Ramos (cell line): ENCODE data around the gene HOXA3.

Experiments used
- in situ Hi-C: fragments of 300-500 bp; cut with MboI; formaldehyde crosslinking; loops from one replicate; pipeline ENCODE4 v1.14.3; 2022; ENCODE audit warnings: low sequenced_read_pairs; ENCODE audit not compliant: unreplicated experiment

The HOXA3 gene

DNA sequence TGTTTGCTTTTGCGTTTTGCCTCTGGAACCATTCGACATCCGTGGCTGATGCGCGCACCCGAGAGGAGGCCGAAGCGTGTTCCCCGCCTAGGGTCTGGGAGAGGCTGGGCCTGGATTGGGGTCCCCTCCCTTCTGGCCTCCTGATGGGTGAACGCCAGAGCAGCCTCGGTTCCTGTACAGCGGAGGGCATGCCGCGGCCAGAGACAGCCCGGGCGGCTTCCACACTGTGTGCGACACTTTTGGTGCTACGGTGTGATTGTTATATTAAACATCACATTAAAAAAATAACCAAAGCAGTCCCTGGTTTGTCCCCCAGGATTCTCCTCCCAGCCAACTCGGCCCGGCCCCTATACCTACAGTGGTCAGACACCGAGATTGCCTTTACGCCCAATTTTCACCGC is 7.8 kb upstream of the HOXA3 start:
- in situ Hi-C loops, result loop anchor here (25.0 kb wide), 2 partner anchors 1098 to 1273 kb away; no protein-coding TSS in a partner anchor

DNA sequence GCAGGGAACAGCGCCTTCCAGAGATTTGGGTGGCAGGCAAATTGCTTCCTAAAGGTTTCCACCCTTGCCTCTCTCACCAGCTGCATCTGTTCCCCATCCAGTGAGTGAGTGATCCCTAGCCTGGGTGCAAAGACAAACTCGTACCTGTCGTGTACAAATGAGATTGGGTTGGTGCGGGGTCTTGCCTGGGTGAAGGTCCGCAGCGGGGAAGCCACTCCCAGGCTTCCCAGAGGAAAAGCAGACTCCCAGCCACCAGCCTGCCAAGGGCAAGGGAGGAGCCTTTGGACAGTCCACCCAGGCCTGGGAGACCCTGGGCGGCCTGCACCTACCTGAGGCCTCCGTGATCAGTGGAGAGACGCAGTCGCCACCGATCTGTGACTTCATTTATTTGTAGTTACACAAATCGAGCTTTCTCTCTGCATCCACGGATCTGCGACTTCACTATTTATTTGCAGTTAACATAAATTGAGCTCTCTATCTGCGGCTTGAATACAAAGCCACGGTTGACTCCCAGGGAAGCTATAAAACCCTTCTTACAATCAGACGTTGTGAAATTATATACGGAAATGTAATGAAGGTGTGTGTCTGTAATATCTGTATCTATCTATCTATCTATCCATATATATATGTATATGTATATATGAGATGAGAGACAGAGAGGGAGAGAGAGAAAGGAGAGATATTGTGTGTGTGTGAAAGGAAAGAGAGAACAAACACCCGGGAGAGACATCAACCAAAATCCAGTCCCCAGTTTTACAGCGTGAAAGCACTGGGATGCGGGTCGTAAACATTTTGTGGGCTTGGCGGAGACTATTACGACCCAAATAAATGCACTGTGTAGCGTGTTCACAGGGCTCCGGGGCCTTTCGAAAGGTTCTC is 7.1 kb upstream of the HOXA3 start:
- in situ Hi-C loops, result loop anchor here (10.0 to 25.0 kb wide), 4 partner anchors 485 to 1272 kb away; no protein-coding TSS in a partner anchor

DNA sequence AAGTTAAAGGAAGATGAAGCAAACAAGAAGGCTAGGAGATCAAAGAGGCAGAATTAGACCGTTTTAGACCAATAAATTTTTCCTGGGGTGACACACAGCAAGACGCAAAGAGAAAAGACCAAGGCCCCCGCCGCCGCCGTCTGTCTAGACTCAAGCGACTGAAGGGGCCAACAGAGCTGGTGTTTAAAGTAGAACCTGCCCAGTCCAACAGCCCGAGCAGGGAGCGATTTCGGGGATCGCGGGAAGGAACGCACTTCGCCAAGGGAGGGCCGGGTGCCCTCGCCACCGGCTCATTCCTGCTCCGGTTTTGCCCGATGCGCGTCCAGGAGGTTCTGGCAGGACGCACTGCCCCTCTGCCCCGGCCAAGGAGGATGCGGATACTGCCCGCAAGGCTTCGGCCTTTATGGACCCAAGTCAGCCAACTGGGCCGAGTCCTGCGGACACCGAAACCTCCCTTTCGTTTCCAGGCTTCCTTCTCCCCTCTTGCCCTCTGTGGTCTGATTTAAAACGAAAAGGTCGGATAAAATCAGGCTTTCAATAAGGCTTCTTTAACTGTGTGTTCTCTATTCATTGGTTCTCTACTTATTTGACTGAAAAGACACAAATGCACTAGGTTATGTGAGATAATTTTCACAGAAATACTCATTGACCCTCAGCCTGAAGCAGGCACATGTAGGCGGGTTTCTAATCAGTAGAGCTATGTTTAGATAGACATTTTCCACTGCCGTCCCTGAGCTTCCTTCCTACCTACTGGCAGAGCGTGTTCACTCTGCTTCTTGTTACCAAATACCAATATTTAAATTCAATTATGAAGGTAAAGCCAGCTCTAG is 6.3 kb upstream of the HOXA3 start:
- in situ Hi-C loops, result loop anchor here (10.0 to 25.0 kb wide), 4 partner anchors 484 to 1271 kb away; no protein-coding TSS in a partner anchor

DNA sequence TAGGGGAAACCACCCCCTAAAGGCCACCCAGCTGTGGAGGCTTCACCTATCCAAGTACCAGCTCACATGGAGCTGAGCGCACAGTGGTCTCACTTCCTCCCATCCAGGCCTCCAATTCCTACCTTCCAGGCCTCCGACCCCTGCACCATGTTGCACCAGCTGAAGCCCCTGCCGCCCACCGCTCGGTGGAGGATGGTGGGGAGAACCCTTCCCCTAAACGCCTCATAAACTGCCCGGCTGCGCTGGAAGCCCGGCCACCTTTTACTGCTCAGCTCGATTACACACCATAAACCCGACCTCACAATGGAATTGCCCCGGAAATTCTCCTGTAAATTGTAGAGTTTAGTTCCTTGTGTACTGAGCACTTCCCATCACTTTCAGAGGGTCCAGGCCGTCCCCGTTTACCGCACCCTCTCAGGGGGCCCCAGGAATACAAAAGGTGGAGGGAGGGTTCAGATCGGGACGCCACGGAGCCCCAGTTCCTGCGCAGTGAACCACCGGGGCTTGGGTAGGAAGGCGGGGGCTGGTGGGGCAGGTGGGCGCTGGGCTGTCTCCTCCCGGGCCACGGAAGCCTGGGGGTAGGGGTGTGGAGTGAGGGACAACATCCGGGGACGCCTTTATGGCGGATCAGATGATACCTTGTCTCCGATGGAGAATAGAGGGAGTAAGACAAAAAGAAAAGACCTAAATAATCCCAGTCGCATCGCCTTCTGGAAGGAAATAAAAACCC is 5.5 kb upstream of the HOXA3 start:
- in situ Hi-C loops, result loop anchor here (10.0 to 25.0 kb wide), 4 partner anchors 483 to 1271 kb away; no protein-coding TSS in a partner anchor

DNA sequence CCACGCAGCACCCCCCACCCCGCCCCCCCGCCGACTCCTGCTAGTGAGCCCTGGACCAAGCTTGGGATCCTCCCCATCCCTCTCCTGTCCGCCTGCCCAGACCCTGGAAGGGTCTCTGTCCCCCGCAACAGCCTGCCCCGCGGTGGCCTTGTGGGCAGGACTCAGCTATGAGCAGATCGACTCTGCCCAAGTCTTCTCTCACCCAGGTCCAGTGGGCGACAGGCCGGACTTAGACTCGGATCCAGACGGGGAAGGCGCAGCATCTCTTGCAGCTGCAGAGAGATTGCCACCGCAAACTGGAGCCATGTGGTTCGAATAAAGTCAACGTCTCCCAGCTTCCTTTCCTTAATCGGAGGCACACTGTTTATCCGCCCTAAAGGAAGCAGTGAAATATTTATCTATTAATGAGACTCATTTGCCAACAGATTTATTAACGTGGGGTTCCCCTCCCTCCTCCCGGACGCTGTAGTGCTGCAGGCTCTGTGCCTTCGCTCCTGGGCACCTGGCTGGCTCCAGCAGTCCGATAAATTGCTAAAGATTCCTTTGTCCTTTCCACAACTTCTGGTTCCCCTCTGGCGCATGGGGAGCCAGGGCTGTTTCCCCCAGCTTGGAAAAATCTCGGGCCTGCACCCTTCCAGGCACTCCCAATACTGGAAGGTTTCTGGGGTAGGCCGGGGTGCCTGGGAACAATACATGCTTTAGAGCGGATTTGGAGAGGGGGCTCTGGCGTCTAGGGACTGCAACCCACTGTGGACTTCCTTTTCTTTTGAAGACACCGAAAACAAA is 4.7 kb upstream of the HOXA3 start:
- in situ Hi-C loops, result loop anchor here (10.0 to 25.0 kb wide), 4 partner anchors 482 to 1270 kb away; no protein-coding TSS in a partner anchor

DNA sequence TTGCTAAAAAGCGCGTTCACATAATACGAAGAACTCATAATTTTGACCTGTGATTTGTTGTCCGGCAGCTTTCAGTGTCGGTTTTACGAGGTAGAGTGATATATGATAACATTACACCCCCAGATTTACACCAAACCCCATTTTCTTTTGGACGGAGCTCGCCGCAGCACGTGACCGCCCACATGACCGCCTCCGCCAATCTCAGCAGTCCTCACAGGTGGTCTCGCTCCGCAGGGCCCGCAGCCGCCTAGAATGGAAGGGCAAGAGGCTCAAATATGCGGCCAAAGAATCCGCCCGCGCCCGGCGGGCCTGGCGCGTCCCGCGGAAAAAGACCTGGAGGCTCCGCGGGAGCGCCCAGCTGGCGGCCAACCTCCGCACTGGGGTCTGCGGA is 4.1 kb upstream of the HOXA3 start, which contains the start of gene HOXA7:
Gene HOXA7 (minus strand): TSS at position 168 of the 391 bp plus-strand sequence. CDS start 130 bp downstream, at position 38.
- in situ Hi-C loops, result loop anchor here (10.0 to 25.0 kb wide), 4 partner anchors 482 to 1269 kb away; no protein-coding TSS in a partner anchor

DNA sequence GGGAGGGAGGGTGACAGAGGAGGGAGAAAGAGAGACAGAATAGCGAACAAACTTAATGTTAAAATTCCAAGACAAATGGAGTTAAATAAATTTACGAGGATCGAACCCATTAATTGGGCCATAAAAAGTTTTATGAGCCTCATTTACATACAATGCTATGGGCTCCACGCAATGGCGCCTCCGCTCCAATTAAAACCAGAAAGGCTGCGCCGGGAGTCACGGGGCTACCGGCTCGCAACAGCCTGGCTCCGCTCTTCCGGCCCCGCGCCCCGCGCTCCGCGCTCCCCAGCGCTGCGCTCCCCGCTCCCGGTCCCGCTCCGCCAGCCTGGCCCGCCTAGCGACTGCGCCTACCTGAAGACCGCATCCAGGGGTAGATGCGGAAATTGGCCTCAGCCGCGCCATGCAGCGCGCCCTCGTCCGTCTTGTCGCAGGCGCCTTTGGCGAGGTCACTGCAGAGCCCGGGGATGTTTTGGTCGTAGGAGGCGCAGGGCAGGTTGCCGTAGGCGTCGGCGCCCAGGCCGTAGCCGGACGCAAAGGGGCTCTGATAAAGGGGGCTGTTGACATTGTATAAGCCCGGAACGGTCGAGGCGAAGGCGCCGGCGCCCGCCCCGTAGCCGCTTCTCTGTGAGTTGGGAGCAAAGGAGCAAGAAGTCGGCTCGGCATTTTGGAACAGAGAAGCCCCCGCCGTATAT is 3.6 kb upstream of the HOXA3 start:
- in situ Hi-C loops, result loop anchor here (10.0 to 25.0 kb wide), 4 partner anchors 481 to 1269 kb away; no protein-coding TSS in a partner anchor

DNA sequence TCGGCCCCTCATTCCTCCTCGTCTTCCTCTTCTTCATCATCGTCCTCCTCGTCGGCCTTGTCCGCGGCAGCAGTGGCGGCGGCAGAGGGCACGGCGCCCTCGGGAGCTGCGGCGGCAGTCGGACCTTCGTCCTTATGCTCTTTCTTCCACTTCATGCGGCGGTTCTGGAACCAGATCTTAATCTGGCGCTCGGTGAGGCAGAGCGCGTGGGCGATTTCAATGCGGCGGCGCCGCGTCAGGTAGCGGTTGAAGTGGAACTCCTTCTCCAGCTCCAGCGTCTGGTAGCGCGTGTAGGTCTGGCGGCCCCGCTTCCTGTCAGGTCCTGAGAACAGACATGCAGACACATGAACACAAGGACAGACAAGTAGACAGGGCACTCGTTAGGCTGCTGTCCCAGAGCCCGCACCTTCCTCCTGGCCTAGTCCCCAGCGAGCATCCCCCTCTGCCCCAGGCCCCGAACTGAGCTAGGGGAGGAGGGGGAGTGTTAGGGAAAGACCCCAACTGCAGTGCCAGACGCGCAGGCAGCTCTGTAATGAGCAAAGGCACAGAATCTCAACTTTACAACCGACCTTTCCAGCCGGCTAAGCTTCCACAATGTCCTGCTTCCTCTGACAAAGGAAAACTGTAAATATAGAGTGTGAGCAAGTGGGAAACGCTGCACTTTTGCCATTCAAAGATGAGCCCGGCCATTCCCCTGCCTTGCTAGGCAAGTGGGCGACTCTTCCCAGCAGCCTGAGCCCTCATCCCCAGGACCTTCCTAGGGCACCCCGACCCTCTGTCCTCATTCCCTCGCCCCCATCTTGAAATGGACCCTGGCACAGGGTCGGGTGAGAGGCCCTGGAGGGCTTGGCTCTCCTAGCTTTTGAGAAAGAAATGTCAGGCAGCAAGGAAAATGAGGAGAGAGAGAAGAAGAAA is 2.8 kb upstream of the HOXA3 start:
- in situ Hi-C loops, result loop anchor here (10.0 to 25.0 kb wide), 4 partner anchors 480 to 1268 kb away; no protein-coding TSS in a partner anchor

DNA sequence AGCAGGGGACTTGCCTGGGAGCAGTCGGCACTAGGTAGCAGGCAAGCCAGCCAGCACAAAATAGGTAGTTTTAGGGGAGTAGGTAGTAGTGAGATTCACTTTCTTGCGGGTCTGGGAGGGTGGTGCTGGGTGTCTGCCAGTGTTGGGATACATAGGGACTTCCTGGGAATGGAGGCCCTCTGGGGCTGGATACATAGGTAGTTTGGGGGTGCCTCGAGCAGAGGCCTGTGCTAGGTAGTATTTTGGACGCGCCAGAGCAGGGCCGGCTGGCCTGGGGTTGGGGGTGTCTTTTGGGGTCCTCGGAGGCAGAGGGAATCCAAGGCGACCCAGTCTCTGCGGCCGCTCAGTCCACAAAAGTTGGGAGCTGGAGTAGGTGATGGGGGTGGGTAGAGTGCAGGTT is 2.0 kb upstream of the HOXA3 start:
- in situ Hi-C loops, result loop anchor here (10.0 to 25.0 kb wide), 4 partner anchors 480 to 1267 kb away; no protein-coding TSS in a partner anchor

DNA sequence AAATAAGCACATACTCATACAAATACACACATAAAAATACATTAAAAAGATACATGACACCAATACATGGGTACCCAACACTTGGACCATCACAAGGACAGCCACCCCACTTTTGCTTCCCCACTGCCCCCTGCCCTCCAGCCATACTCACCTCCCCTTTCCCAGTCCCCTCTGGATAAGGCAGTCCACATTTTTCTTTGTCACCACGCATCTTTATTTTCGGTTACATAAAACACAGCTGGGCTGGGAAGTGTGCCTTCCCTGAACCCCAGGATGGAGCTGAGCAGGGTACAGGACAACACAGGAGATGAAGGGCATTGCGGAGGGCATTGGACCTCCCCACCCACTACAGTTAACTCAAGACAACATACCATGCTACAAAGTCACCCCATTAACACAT is 1.1 kb upstream of the HOXA3 start:
- in situ Hi-C loops, result loop anchor here (10.0 to 25.0 kb wide), 4 partner anchors 479 to 1266 kb away; no protein-coding TSS in a partner anchor

DNA sequence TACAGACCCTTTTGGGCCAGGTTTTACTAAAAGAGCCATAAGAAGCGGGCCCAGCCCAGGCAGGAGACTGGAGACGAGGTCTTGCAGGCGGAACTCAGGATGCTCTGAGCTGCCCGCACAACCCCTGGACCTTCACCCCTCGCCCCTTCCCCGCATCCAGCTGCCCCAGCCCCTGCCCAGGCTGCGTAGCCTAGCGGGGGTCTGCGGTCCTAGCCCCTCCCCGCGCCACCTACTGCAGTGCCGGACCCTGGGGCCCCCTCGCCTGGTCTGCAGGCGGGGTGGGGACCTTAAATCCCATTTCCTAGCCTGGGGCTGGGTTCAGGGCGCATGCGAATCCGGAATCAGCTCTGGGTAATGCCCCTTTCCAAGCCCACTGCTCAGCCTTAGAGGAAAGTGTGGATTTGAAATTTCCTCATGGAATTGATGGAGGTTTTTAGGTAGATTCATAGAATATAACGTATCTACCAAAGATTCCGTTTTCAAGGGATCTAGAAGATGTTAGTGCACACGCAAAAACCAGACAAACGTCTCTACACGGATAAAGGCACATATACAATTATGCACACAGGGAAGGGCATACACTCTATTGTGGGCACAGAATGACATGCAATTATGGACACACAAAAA is 546 bp upstream of the HOXA3 start:
- in situ Hi-C loops, result loop anchor here (10.0 to 25.0 kb wide), 4 partner anchors 478 to 1266 kb away; no protein-coding TSS in a partner anchor

DNA sequence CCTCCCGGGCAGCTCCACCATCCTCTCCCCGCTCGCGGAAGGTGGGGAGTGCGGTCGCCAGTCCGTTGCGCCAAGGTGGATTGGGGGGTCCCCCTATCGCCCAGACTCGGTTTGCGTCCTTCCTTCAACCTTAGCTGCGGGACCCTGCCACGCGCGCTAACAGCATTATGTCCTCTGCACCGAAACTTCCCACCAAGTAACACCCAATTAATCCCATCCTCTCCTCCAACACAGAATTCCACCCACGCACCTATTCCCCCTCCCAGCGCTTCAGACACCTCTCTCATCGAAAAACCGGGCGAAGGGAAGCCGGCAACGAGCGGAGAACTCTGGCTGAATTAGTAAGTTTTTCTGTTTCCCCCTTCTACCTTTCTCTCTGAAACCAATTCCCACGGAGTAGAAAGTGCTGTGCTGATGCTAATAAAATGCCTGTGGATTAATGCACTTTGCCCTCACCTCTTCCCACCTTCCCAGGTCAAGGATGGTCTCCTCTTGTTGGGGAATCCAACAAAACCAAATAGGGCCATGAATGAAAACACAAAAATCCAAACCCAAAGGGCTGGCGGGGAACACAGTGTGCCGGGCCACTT is 947 bp downstream of the HOXA3 start:
- in situ Hi-C loops, result loop anchor here (10.0 to 25.0 kb wide), 4 partner anchors 477 to 1264 kb away; no protein-coding TSS in a partner anchor

DNA sequence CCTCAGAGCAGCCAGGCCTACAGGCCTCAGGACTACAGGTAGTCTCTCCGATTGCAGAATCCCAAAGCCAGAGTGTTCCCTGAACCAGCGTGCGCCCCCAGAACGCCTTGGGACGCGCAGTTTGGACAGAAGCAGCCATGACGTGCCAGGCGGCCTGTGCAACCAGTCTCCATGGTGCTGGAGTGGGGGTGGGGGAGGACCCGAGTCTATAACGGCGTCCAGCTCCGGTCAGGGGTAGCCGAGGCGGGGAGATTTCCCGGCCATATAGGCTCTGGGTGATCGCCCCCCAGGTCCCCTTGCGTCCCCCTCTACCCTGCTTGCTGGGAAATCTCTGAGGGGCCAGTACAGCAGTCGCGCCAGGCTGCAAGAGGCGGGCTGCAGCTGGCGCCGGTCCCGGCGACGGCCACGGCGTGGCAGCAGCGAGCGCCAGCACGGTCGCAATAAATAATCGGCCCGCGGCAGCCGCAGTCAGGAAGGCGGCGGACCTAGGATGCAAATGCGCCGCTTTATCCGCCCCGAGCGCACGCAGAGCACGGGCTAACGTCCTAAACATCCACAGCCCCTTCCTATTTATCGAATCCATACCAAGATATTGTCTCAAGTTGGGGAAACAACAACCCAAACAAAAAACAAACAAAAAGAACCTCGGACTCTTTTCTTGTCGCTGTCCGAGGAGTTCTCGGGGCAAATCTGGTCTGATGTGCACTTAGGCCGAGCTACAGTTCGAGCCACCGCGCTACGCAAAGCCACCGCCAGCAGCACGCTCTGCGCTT is 1.6 kb downstream of the HOXA3 start:
- in situ Hi-C loops, result loop anchor here (10.0 to 25.0 kb wide), 4 partner anchors 476 to 1263 kb away; no protein-coding TSS in a partner anchor

DNA sequence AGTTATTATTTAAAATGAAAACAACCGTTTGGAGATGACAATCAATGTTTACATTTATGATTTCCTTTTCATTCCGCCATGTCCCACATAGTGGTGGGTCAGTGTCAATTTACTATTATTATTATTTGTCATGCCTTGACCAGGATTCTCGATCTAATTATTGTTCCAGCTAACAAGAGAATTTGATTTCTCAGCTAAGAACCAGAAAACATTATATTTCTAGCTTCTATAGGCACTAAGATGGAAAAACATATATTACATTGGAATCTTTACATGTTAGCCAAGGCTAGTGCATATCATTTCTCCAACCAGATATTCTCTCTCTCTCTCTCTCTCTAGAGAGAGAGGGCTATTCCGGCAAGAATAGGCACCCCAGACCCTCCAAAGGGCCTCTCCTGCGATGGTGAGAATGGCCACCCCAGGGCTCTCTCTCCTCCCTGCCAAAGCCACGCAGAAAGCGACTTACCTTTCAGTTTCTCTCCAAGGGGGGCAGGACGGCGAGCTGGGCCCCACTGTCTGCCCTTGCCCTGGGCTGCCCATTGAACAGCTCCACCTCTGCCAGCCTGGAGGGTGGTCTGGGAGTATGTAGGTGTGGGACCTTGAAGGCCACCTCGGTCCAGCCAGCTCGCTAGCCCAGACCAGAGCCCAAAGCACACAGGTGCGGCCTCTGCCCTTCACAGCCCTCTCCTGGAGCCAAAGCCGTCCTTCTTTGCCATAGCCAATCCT is 2.4 kb downstream of the HOXA3 start:
- in situ Hi-C loops, result loop anchor here (10.0 to 25.0 kb wide), 5 partner anchors 295 to 1263 kb away; no protein-coding TSS in a partner anchor
